Measurements from ENCODE around the gene CHST15.
"Not testable (repeated sequence)": the region's sequence is repeated elsewhere in the genome, so short reads cannot be mapped to it uniquely, and the experiment has no call there.

CHST15 gene

DNA sequence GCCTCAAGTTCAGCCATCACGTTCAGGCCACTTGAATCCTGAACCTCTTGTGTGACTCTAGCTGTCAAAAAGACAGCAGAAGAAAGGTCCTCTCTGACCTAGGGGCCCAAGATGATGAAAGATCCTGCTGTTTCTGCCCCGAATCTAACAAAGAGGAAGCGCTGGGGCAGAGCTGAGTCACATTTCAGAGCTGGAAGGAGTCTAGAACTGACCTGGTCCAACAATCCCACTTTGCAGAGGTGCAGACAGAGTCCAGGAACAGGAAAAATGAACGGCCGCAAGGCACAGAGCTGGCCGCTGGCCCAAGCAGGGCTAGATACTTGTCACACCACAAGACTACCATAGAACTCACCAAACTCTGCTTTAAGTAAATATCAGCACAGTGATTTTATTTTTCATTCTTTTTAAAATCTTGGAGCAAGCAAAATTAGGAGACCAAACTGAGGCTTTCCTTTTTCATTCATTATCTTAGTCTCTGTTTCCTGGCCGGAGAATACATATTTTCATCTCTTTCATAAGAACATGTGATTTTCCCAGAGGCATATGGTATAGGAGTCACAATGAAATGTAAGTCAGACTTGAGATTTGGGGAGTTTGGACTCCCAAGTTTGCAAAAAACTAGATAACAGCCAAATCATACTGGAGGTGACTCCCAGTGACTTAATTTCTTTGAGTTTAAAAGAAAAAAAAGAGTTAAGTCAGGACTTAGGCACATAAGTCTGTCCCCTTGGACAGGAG is 52.8 kb downstream of the CHST15 start:
- DNase-seq = no peak

GRCh38 chr10:124039483-124040013 is 53.9 kb downstream of the CHST15 start:
- DNase-seq = no peak

GRCh38 chr10:124037784-124038183 is 55.6 kb downstream of the CHST15 start:
- DNase-seq = no peak

DNA sequence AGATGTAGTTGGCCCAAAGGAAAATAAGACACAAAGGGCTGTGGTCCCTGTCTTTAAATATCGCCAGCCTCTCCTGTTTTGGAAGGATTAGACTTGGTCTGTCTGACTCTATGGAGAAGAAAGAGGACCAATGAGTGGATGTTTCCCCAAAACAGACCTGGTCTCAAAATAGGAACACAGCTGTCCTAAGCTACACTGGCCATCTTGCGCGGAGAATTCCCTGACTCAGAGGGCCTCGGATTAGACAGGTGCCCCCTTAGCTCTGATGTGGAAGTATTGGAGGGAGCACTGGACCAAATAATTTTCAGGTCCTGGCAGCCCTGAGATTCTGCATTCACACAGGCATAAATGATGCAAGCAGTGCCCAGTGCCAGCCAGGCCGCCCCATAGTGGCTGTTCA is 56.1 kb downstream of the CHST15 start:
- DNase-seq = no peak

DNA sequence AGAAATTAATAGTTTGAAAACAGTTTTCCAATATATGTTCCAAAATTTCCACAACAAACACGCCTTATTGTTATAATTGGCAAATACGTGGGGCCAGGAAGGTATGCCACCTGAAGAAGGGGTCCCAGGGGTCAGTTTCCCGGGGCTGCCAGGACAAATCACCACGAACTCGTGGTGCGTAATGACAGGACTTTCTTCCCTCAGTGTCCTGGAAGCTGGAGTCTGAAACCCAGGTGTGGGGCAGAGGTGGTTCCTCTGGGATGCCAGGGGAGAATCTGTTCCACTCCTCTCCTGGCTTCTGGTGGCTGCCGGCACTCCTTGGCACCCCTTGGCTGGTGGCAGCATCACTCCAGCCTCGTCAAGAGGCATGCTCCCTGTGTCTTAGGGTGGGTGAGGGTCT is 56.7 kb downstream of the CHST15 start:
- no peak for DNase-seq

DNA sequence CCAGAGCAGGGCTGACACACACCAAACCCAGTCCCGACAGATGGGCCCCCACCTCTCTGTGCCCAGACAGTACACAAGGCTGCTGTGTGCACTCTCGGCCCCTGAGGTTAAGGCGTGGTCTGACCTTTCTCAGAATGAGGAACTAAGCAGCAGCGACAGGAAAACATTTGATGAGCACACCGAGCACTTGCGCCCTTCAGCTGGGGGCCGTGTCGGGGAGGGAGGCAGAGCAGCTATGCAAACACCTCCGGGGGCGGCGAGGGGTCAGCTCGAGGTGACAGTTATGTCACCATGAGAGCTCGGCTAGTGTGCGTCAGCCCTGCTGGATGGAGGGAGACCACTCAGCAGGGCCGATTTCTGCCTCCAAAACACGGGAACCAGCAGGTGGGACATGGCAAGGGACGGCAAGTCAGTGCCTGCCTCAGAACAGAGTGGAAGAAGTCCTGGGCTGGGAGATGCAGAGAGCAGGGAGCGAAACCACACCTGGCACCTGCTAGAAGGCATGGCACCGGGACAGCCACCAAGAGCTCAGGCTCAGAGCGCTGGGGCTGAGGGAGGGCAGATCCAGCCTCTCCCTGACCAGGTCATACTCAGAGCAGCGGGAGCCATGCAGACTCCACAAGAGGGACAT is 57.4 kb downstream of the CHST15 start:
- DNase-seq = no peak

DNA sequence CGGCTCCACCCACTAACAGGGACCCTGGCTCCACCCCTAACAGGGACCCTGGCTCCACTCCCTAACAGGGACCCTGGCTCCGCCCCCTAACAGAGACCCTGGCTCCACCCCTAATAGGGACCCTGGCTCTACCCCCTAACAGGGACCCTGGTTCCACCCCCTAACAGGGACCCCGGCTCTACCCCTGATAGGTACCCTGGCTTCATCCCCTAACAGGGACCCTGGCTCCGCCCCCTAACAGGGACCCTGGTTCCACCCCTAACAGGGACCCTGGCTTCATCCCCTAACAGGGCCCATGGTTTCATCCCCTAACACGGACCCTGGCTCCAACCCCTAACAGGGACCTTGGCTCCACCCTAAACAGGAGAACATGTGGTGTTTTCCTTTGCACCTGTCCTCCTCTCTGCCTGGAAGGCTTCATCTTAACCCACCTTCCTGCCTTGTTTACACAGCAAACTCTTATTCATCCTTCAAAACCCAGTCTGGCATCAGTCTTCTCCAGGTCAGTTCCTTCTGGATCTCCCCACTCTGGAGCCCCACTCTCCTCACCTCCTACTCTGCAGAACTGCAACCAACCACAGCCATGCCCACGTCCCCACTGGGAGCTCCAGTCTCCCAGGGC is 58.0 kb downstream of the CHST15 start:
- no peak for DNase-seq

GRCh38 chr10:124034576-124035305 is 58.7 kb downstream of the CHST15 start:
- DNase-seq = not testable (repeated sequence)

DNA sequence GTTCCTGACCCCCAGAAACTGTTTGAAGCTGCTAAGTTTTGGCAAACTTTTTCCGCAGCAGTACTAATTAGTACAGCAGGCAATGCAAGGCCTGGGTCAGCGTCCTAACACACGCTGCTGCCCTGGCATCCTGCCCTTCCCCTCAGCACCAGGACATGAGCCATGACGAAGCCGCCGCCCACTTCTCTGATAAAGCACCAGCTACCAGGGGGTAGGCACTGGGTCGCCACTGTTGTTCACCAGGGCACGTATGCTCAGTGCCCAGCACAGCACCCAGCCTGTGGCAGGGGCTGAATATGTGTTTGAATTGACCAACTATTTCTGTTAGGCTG is 59.5 kb downstream of the CHST15 start:
- no peak for DNase-seq

DNA sequence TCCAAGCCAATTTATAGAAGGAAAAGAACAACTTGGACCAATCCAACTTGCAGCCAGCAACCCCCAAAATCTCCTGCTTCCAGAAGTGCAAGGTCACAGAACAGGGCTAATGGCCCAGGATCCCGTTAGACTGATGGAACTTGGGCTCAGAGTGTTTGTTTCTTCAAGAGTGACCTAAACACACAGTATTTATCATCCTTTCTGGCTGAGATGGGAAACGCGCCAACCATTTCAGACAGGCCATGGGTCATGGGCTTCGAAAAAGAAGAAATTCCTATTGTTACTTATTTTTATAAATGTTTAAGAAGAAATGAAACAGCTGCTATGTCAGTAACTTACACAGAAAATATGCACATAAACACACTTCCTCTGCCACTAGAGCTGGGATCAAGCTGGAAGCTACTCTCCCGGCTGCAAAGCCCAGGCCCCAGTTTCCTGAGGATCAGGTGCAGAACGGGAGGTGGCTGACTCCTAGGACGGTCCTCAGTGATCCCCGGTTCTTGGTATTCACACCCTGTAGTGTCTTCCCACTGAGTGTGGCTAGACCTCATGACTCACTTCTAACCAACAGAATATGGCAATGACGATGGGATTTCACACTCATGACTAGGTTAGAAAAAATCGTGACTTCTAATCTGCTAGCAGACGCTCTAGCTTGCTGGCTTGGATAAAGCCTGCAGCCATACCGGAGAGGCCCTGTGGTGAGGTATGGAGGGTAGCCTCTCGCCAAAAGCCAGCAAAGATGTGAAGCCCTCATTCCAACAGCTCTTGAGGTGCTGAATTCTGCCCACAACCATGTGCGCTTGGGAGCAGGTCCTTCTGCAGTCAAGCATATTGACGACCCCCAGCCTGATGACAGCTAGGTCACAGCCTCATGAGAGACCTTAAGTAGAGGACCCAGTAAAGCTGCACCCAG is 60.2 kb downstream of the CHST15 start:
- DNase-seq = no peak

DNA sequence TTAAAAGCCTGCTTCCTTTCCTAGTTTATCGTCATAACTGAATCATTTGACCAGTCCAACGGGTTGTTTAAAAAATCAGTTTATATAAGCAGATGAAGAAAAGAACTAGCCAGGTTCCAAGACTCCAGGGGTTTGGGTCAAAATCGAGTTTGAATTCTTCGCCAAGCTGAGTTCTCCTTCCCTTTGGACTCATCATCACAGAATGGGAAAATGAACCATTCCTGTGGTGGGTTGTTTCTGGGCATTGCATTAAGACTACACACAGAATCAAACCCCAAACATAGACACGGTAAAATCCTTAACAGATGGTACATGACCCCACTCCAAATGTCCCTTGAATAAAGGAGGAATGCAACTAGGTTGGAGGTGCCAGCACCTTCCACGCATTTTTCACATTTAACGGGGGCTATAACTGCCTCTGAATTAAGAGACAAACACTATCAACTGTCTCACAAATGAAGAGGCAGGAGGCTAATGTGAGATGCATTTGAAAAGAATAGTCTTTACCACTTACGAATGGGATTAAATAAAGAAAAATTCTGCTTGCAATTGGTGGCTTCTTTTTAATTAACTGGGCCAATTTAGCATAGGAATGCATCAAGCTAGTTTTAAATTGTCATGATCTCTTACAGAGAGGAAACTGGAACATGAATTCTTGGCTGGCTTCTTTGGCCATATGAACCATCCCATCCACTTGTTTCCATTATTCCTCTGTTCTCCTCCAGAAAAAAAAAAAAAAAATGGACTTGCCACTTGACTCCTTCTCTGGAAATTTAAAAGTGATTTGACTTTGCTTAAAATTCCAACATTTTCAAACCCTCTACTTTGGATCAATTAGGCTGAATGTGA is 61.1 kb downstream of the CHST15 start:
- DNase-seq = no peak

GRCh38 chr10:124030492-124031110 is 62.8 kb downstream of the CHST15 start:
- DNase-seq = no peak

GRCh38 chr10:124030061-124030460 is 63.3 kb downstream of the CHST15 start:
- DNase-seq = no peak

GRCh38 chr10:124029559-124029958 is 63.8 kb downstream of the CHST15 start:
- DNase-seq = no peak

GRCh38 chr10:124028700-124029480 is 64.5 kb downstream of the CHST15 start:
- DNase-seq = no peak

- DNase-seq = no peak
Observed at GRCh38 chr10:124027651-124028050, 65.7 kb downstream of the CHST15 start.

GRCh38 chr10:124027031-124027611 is 66.3 kb downstream of the CHST15 start:
- no peak for DNase-seq

GRCh38 chr10:124026589-124026939 is 66.8 kb downstream of the CHST15 start:
- DNase-seq = no peak

GRCh38 chr10:124025660-124026588 is 67.5 kb downstream of the CHST15 start:
- no peak for DNase-seq

Measured in stimulated activated CD4-positive, alpha-beta T cell treated with anti-CD3 and anti-CD28 coated beads, Interleukin-4, amount 100 ng/mL, for 24 hours (primary cell).